Measurements from ENCODE around the gene H2BK1.

H2BK1 gene

DNA sequence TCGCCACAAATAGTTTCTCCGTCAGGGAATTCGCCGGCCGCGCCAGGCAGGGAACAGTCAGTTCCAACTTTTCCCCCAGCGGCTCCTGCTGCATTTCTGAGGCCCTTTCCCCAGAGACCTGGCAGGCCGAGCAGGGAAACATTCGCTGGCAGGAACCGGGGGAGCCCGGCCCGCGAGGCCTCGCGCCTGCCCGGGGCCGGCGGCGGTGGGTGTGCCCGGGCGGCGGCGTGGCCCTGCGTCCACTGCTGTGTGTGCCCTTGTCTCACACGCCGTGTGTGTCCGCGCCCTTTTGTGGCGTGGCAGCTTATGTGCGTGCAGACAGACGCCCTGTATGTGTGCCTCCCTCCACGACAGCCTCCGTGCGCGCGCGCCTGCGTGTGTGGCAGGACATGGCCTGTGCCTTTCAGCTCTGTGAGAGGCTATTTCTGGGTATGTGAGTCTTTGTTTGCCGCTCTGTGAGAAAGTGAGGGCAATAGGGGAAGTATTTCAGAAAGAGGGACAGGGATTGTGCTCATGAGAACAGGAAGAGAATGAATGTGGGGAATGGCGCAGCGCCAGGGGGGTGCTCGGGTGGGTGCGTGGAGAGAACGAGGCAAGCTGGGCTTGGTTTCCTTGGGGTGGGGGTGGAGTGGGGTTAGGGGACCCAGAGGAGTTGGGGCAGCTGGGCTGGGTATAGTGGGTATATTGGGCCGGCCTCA lies 38.9 kb upstream of the H2BK1 start:
- Histone ChIP-seq H3K4me1 (ENCODE audit: low read depth, poor library complexity, severe bottlenecking) (peaks cover 16% of the 10 kb centered on the region), H3K27me3 (ENCODE audit: insufficient read depth, low read depth) (peaks cover 95% of the 10 kb centered on the region), H3K36me3 (ENCODE audit: insufficient read depth) (no peaks in the 10 kb centered on the region), H3K9ac (no peak overlapping the region), H3K4me3 (IDR thresholded peaks at IDR 0.05; ENCODE audit: insufficient read depth, low read depth, low read length) (no peak overlapping the region), H2AFZ (ENCODE audit: low read depth) (peak overlapping the region; percentile 55), H3K4me2 (peak overlapping the region; percentile 66), H3K79me2 (ENCODE audit: insufficient read depth, low read depth) (no peaks in the 10 kb centered on the region), H3K27ac (no peak overlapping the region), H4K20me1 (ENCODE audit: insufficient read depth) (no peaks in the 10 kb centered on the region)
- TF ChIP-seq, protein P1, sequence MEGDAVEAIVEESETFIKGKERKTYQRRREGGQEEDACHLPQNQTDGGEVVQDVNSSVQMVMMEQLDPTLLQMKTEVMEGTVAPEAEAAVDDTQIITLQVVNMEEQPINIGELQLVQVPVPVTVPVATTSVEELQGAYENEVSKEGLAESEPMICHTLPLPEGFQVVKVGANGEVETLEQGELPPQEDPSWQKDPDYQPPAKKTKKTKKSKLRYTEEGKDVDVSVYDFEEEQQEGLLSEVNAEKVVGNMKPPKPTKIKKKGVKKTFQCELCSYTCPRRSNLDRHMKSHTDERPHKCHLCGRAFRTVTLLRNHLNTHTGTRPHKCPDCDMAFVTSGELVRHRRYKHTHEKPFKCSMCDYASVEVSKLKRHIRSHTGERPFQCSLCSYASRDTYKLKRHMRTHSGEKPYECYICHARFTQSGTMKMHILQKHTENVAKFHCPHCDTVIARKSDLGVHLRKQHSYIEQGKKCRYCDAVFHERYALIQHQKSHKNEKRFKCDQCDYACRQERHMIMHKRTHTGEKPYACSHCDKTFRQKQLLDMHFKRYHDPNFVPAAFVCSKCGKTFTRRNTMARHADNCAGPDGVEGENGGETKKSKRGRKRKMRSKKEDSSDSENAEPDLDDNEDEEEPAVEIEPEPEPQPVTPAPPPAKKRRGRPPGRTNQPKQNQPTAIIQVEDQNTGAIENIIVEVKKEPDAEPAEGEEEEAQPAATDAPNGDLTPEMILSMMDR (conservative IDR thresholded peaks at IDR 0.05; ENCODE audit: low read depth, low read length): no peak

DNA sequence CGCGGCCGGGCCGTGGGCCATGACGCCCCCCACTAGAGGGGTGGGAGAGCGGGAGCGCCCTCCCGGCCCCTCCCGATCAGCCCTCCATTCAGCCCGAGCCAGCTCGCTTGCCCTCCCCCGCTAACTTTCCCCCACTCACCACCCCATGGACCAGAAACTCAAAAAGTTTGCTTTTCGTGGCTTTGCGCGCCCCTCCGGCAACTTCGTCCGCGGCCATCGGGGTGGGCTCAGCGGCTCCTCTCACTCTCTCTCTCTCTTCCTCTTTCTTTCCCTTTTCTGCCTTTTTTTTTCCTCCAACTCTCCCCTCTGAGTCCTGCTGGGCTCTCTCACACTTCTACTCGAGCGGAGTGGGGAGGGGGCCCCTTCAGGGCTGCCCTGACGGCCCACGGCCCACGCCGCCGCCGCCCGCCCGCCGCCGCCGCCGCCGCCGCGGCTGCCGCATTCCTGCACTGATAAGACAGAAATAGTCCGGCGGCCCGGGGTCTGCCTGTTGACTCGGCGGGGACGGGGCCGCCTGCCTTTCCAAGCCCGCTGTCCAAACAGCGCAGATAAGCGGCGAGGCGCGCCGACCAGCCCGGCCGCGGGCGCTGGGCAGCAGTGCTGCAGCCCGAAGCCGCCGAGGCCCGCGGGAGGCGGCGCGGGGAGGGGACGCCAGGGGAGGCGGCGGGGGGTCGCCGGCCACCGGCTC lies 38.2 kb upstream of the H2BK1 start, which contains the start of gene SMARCD3:
SMARCD3 (minus strand) TSS at position 349 of the 688 bp plus-strand sequence; CDS start at position 217, 132 bp downstream.
- Histone ChIP-seq H3K4me2 (peak within 1 kb of the TSS; percentile 66), H3K9ac (no peak within 1 kb of the TSS), H4K20me1 (ENCODE audit: insufficient read depth) (no peaks in the 10 kb centered on the region), H3K27me3 (ENCODE audit: insufficient read depth, low read depth) (peaks cover 94% of the 10 kb centered on the region), H2AFZ (ENCODE audit: low read depth) (peak within 1 kb of the TSS; percentile 55), H3K36me3 (ENCODE audit: insufficient read depth) (no peaks in the 10 kb centered on the region), H3K27ac (no peak within 1 kb of the TSS), H3K4me1 (ENCODE audit: low read depth, poor library complexity, severe bottlenecking) (peaks cover 23% of the 10 kb centered on the region), H3K4me3 (IDR thresholded peaks at IDR 0.05; ENCODE audit: insufficient read depth, low read depth, low read length) (no peak within 1 kb of the TSS), H3K79me2 (ENCODE audit: insufficient read depth, low read depth) (no peaks in the 10 kb centered on the region)
- TF ChIP-seq, protein P1 (conservative IDR thresholded peaks at IDR 0.05; ENCODE audit: low read depth, low read length): no peak

- Histone ChIP-seq H2AFZ (ENCODE audit: low read depth) (peak overlapping the region; percentile 55), H3K9ac (no peak overlapping the region), H3K79me2 (ENCODE audit: insufficient read depth, low read depth) (no peaks in the 10 kb centered on the region), H3K27me3 (ENCODE audit: insufficient read depth, low read depth) (peaks cover 87% of the 10 kb centered on the region), H3K36me3 (ENCODE audit: insufficient read depth) (no peaks in the 10 kb centered on the region), H3K4me2 (peak overlapping the region; percentile 66), H3K4me1 (ENCODE audit: low read depth, poor library complexity, severe bottlenecking) (peaks cover 28% of the 10 kb centered on the region), H4K20me1 (ENCODE audit: insufficient read depth) (no peaks in the 10 kb centered on the region), H3K27ac (no peak overlapping the region), H3K4me3 (IDR thresholded peaks at IDR 0.05; ENCODE audit: insufficient read depth, low read depth, low read length) (no peak overlapping the region)
- TF ChIP-seq, protein P1 (conservative IDR thresholded peaks at IDR 0.05; ENCODE audit: low read depth, low read length): no peak
These were observed 37.5 kb upstream of the H2BK1 start for GRCh38 chr7:151247611-151248345.

DNA sequence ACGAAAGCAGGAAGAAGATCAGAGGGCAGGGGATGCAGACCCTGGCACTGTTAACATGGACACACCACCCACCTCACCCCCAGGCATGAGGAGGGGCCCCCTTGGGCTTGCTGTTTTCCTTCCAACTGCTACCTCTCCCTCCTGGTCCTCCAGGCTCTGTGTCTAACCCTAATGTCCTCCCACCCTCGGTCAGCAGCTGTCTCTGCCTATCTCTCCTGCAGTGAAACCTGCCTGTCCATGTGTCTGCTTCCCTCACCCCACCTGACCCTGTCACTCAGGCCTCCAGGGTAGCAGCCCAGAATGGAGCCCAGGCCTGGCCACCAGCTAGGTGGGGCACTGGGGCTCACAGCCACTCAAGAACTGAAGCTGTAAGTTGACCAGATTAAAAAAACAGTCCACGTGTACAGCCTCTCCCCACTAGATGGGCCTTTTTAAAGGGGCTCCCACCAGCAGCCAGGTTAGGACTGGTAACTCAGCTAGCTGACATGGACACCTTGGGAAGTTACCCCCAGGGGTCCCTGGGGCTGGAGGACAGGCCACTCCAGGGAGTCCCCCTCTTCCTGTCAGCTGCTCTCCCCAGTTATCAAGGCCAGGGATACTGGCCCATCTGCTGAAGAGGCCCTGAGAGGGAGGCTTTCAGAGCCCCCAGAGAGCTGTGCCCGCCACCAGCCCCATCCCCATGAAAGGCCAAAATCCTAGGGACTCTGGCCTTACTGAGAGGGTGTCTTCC lies 36.7 kb upstream of the H2BK1 start:
- Histone ChIP-seq H3K4me3 (IDR thresholded peaks at IDR 0.05; ENCODE audit: insufficient read depth, low read depth, low read length) (no peak overlapping the region), H3K27ac (no peak overlapping the region), H3K4me2 (no peak overlapping the region)

More for the DNA sequence above, 36.7 kb upstream of the H2BK1 start:
- no peaks in the 10 kb centered on the region for H3K79me2 ChIP-seq (ENCODE audit: insufficient read depth, low read depth)
- H3K9ac ChIP-seq: no peak overlapping the region
- H3K27me3 ChIP-seq (ENCODE audit: insufficient read depth, low read depth): peaks cover 79% of the 10 kb centered on the region
- no peaks in the 10 kb centered on the region for H3K36me3 ChIP-seq (ENCODE audit: insufficient read depth)
- no peaks in the 10 kb centered on the region for H4K20me1 ChIP-seq (ENCODE audit: insufficient read depth)
- H3K4me1 ChIP-seq (ENCODE audit: low read depth, poor library complexity, severe bottlenecking): peaks cover 28% of the 10 kb centered on the region
- no peak overlapping the region for H2AFZ ChIP-seq (ENCODE audit: low read depth)
- TF ChIP-seq, protein P1 (conservative IDR thresholded peaks at IDR 0.05; ENCODE audit: low read depth, low read length): no peak
